PC-9 (cell line): Measurements from ENCODE around the gene SRM. TPM values are rescaled to one million over a fixed set of nuclear protein-coding genes. Genes with fewer than 3 reads are reported as not detected.

ENCODE experiments used
- BruUV-seq: library from RNA; stranded (reverse); fragments of 400-500 nt; replicated peaks from 2 replicates; lab custom pipeline; 2021; lab: Mats Ljungman, UMichigan
- CTCF ChIA-PET: fragments of 300-600 bp; sonication (Branson Sonifier 250); formaldehyde crosslinking; loops from one replicate; lab custom pipeline; 2022; ENCODE audit warnings: antibody characterized with exemption; lab: Charles Lee
- POLR2A ChIA-PET: fragments of 300-600 bp; sonication (Branson Sonifier 250); formaldehyde crosslinking; loops from one replicate; lab custom pipeline; 2022; ENCODE audit warnings: antibody characterized with exemption; ENCODE audit not compliant: unreplicated experiment; lab: Charles Lee
- DNase-seq, 2 experiments: peaks; one replicate each; pipeline versions ENCODE4 v3.0.0 to v3.0.0-alpha.2; 2015 to 2022; ENCODE audit warnings: mixed read lengths in 1 of 2
- H2AFZ ChIP-seq: fragments of 200-600 bp; sonication (generic); 2 replicates; pipeline ENCODE4 v1.8.1; 2017; ENCODE audit warnings: antibody characterized with exemption
- H3F3A ChIP-seq: fragments of 200-600 bp; sonication (generic); 2 replicates; pipeline ENCODE4 v1.8.1; 2017; ENCODE audit warnings: antibody characterized with exemption, mild to moderate bottlenecking, low read depth; ENCODE audit not compliant: insufficient read depth
- H3K27ac ChIP-seq: fragments of 200-600 bp; sonication (generic); 2 replicates; pipeline ENCODE4 v1.6.1; 2016; ENCODE audit warnings: mixed run types
- H3K27me3 ChIP-seq: fragments of 200-600 bp; sonication (generic); 2 replicates; pipeline ENCODE4 v1.6.1; 2016; ENCODE audit warnings: low read depth, mixed run types; ENCODE audit not compliant: insufficient read depth
- H3K36me3 ChIP-seq: fragments of 200-600 bp; sonication (generic); 2 replicates; pipeline ENCODE4 v1.6.1; 2016; ENCODE audit warnings: low read depth, mixed run types
- H3K4me1 ChIP-seq: fragments of 200-600 bp; sonication (generic); replicated peaks from 2 replicates; pipeline ENCODE4 v1.6.1; 2016; ENCODE audit warnings: mixed run types; ENCODE audit not compliant: insufficient read depth
- H3K4me2 ChIP-seq: fragments of 200-600 bp; sonication (generic); 2 replicates; pipeline ENCODE4 v1.6.1; 2017; ENCODE audit warnings: mixed run types
- H3K4me3 ChIP-seq: fragments of 200-600 bp; sonication (generic); 2 replicates; pipeline ENCODE4 v1.6.1; 2016; ENCODE audit warnings: mixed run types
- H3K79me2 ChIP-seq: fragments of 200-600 bp; sonication (generic); 2 replicates; pipeline ENCODE4 v1.6.1; 2017; ENCODE audit warnings: low read depth, mixed run types
- H3K9me2 ChIP-seq: fragments of 200-600 bp; sonication (generic); 2 replicates; pipeline ENCODE4 v1.8.1; 2017; ENCODE audit warnings: mild to moderate bottlenecking; ENCODE audit not compliant: insufficient read depth
- H3K9me3 ChIP-seq: fragments of 200-600 bp; sonication (generic); 2 replicates; pipeline ENCODE4 v1.8.1; 2016; ENCODE audit warnings: low read depth; ENCODE audit not compliant: insufficient read depth
- H4K20me1 ChIP-seq: fragments of 200-600 bp; sonication (generic); 2 replicates; pipeline ENCODE4 v1.8.1; 2017; ENCODE audit not compliant: insufficient read depth
- CTCF ChIP-seq: fragments of 200-600 bp; sonication (generic); conservative IDR thresholded peaks from 2 replicates; pipeline ENCODE4 v1.6.1; 2017; ENCODE audit warnings: mixed run types, antibody characterized with exemption, mild to moderate bottlenecking, moderate library complexity
- EZH2 ChIP-seq: fragments of 200-600 bp; sonication (generic); IDR thresholded peaks from 2 replicates; pipeline ENCODE4 v1.8.0; 2017; ENCODE audit warnings: antibody characterized with exemption, low read depth
- intact Hi-C: fragments of 100-400 bp; cut with micrococcal nuclease; formaldehyde crosslinking; loops from one replicate; pipeline ENCODE4 v1.10.0; 2022; ENCODE audit not compliant: unreplicated experiment
- total RNA-seq: library from RNA; stranded (reverse); gene quantifications from 2 replicates; pipeline ENCODE4 v1.2.3, GENCODE V29; 2021

SRM gene
- total RNA-seq, 1 experiment from 2014 or later: 50.3 TPM

GRCh38 chr1:11072216-11072917, 12.5 kb upstream of the SRM start:
- CTCF ChIA-PET: interaction anchor here (0.9 kb wide), 1 partner anchor 11 kb away, joined by 4 read pairs; no protein-coding TSS in a partner anchor
- POLR2A ChIA-PET: no interaction called here
- Histone ChIP-seq H3K4me1 (no peaks in the 10 kb centered on the region), H3K4me3 (no peak overlapping the region), H3K9me3 (no peaks in the 10 kb centered on the region), H3K9me2 (no peaks in the 10 kb centered on the region), H3K4me2 (no peak overlapping the region), H3K27me3 (no peaks in the 10 kb centered on the region), H3F3A (no peaks in the 10 kb centered on the region), H3K79me2 (no peaks in the 10 kb centered on the region), H3K27ac (no peak overlapping the region), H2AFZ (no peak overlapping the region), H3K36me3 (no peaks in the 10 kb centered on the region), H4K20me1 (no peaks in the 10 kb centered on the region)
- BruUV-seq: no TSS peak
- TF ChIP-seq CTCF: no peak
- intact Hi-C loops: no loop called here
- no peak for DNase-seq

- TF ChIP-seq EZH2 (no peak), CTCF (no peak)
- H3K4me2 ChIP-seq: no peak overlapping the region
- no peaks in the 10 kb centered on the region for H3K9me2 ChIP-seq
- no TSS peak for BruUV-seq
- H3F3A ChIP-seq: no peaks in the 10 kb centered on the region
- DNase-seq: no peak
- no peaks in the 10 kb centered on the region for H4K20me1 ChIP-seq
- CTCF ChIA-PET: no interaction called here
- no peak overlapping the region for H2AFZ ChIP-seq
- H3K9me3 ChIP-seq: no peaks in the 10 kb centered on the region
- POLR2A ChIA-PET: no interaction called here
- intact Hi-C loops: no loop called here
- H3K4me1 ChIP-seq: no peaks in the 10 kb centered on the region
- no peaks in the 10 kb centered on the region for H3K36me3 ChIP-seq
- H3K79me2 ChIP-seq: no peaks in the 10 kb centered on the region
- H3K27ac ChIP-seq: no peak overlapping the region
- H3K27me3 ChIP-seq: no peaks in the 10 kb centered on the region
- no peak overlapping the region for H3K4me3 ChIP-seq
Measured at GRCh38 chr1:11071463-11072215, 11.8 kb upstream of the SRM start.

- Histone ChIP-seq H4K20me1 (no peaks in the 10 kb centered on the region), H3K36me3 (no peaks in the 10 kb centered on the region), H3K4me2 (no peak overlapping the region), H3K9me3 (no peaks in the 10 kb centered on the region), H3K79me2 (no peaks in the 10 kb centered on the region), H2AFZ (no peak overlapping the region), H3F3A (no peaks in the 10 kb centered on the region), H3K27ac (no peak overlapping the region), H3K4me1 (no peaks in the 10 kb centered on the region), H3K4me3 (no peak overlapping the region), H3K9me2 (no peaks in the 10 kb centered on the region), H3K27me3 (no peaks in the 10 kb centered on the region)
- intact Hi-C loops: no loop called here
- CTCF ChIA-PET: no interaction called here
- BruUV-seq: no TSS peak
- no peak for TF ChIP-seq EZH2
- TF ChIP-seq CTCF: no peak
- DNase-seq: no peak
- POLR2A ChIA-PET: no interaction called here
Measured at GRCh38 chr1:11070876-11071275, 11.1 kb upstream of the SRM start.
